Measurements from ENCODE around the gene ACADS.

Gene ACADS

GRCh38 chr12:120757949-120758348, 32.3 kb downstream of the ACADS start:
- no peak for DNase-seq (ENCODE audit: low spot score)

DNA sequence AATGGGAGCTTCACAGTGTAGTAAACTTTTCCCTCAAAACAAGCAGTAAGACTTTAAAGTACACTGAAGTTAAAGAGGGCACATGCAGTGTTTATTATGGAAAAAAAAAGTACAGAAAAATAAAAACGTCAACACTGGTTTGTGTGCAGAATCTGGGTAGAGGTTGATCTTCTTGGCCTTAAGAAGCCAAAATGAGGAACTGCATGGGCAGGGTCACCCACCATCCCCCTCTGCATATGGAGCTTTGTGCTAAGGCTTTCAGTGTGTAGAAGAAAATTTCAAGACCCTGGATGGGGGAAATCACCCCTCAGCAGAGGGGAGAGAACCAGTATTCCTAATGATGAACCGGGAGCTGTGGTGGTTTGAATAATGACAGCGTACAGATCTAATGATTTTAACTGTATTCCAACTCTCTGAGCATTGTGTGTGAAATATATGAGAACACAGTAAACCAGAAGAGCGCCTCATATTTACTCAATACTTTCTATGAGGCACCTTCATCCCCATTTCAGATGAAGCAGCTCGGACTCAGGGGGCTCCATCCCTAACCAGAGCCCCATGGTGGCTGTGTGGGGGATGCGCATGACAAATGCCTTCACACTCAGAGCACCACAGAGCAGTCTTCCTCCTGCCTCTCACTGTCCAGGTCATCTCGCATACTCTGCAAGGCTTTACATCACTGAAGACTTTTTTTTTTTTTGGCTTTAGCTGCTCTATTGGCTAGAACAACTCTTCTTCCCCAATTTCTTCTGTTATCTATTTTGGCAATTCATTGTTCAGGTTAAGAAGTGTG, 33.4 kb downstream of the ACADS start:
- DNase-seq (ENCODE audit: low spot score) = no peak

DNA sequence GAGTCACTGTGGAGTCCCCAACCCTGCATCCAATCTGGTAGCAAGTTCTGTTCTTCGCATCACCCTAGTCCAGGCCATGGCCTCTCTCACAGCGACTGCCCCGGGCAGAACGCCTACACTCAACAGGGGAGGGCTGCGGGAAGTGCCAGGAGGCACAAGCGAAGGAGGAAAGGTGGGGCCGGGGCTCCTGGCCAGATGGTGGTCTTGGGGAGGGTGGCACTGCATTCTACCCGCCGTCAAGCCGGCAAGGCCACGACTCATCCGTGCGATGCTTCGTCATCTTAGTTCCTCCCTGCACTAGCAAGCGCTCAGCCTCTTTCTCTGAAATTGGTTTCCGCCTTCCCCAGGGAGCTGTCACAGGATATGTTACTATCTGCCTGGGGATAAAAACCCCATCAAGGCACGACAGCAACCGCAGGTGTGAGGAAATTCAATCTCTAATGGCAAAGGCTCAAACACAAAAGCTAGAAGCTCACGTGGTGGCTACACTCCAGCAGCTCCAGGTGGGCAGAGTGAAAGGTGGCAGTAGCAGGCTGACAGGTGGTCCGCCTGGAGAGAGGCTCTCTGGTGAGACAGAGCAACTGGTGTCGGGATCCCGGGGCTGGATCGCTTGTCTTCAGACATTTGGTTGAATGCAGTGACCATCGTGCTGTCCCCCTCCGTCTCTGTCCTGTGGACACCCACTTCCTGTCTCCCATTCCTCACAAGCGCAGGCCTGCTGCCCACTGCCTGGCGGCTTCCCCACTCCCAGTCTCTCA, 34.1 kb downstream of the ACADS start:
- no peak for DNase-seq (ENCODE audit: low spot score)

DNA sequence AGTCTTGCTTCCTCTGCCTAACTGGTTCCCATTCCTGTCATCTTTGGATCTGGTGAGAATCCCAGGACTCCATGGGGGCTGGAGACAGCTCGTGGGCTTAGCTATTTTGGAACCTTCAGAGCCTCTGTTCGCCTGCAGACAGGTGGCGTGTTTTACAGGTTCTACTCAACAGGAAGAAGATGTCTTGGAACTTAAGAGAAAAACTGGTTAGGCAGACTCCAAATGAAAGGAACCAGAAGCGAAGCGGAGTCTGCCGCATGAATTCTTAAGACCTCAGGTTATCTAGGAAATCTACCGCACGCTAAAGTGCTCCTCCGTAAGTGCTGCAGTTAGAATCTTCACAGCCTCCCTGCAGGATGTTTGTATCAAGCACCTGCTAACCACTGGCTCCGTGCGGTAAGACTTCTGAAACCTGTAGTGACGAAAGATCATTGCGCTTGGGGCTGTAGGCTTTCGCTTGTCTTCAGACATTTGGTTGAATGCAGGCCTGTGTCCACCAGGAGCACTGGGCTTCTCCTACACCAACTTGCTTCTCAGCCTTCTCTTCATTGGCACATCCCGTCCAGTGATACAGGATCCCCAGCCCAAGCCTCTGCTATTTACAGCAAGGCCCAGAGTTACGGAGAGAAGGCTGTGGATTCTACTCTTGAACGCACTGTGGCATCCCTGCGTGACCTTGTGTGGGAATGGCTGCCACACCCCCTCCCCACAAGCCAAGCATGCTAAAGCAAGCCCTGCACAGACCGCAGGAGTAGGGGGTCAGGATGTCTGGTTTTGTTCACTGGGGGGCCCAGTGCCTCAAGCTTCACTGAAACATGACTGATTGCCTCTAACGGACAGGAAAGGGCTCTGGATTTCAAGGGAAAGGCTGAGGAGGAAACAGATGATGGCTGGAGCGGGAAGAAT, 35.0 kb downstream of the ACADS start:
- no peak for DNase-seq (ENCODE audit: low spot score)

DNA sequence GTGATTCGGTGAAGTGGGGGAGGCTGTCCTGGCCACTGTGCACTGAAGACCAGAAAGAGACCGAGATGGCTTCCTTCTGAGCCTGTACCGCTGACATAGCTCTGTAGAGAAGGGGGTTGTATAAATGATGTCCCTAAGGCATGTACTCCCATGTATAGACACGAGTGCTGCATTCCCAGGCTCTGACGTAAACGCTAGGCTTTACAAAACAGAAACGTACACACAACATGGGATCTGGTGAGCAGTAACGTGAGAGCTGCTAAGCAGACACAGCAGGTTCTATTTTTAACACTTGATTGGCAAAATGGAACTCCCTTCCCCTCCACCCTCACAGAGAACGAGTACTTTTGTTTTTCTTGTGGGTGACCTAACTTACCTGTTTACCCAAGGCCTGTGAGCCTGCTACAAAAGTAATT, 35.9 kb downstream of the ACADS start:
- DNase-seq (ENCODE audit: low spot score) = no peak

DNA sequence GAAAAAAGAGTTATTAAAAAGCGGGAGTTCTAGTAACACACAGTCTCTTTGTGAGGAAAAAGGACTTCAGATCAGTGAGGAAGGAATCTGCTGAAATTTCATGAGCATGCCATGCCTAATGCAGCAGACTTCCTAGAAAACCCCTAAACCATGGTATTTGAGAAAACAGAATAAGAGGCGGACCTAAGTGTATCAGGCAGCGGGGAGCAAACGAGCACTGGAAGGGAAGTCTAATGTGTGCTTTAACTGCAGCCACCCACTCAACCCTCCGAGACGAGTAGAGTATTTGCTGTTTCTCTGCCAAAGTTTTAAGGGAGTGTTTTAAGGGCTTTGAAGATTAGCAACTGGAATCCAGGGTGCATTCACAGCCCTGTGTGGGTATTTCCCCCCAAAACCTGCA, 36.5 kb downstream of the ACADS start:
- DNase-seq (ENCODE audit: low spot score) = no peak

DNA sequence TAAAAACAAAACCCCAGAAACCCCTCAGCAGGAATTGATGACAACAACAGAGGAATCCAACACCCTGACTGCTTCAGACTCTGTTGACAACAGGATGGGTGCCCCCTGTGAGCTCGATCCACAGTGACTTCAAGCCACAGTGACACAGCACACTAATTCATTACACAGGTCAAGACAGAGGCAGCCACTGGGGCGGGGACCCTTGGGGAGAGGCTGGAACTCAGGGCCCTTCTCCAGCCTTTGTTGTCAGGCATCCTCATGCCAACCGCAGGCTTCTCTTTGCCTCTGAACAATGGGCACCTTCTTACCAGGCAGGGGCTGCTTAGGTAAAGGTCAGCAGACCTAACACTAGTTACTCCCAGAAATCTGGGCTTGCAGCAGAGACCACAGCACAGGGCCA, 37.6 kb downstream of the ACADS start:
- no peak for DNase-seq (ENCODE audit: low spot score)

GRCh38 chr12:120764816-120765215, 39.2 kb downstream of the ACADS start:
- no peak for DNase-seq (ENCODE audit: low spot score)

- DNase-seq (ENCODE audit: low spot score) = no peak
These were observed 40.9 kb downstream of the ACADS start for GRCh38 chr12:120766566-120766965.

GRCh38 chr12:120767071-120768024, 41.7 kb downstream of the ACADS start:
- no peak for DNase-seq (ENCODE audit: low spot score)

GRCh38 chr12:120771097-120771496, 45.5 kb downstream of the ACADS start:
- no peak for DNase-seq (ENCODE audit: low spot score)

GRCh38 chr12:120774169-120774916, 48.7 kb downstream of the ACADS start:
- DNase-seq (ENCODE audit: low spot score) = no peak

- DNase-seq (ENCODE audit: low spot score) = no peak
These were observed 50.4 kb downstream of the ACADS start for GRCh38 chr12:120775862-120776552.

DNA sequence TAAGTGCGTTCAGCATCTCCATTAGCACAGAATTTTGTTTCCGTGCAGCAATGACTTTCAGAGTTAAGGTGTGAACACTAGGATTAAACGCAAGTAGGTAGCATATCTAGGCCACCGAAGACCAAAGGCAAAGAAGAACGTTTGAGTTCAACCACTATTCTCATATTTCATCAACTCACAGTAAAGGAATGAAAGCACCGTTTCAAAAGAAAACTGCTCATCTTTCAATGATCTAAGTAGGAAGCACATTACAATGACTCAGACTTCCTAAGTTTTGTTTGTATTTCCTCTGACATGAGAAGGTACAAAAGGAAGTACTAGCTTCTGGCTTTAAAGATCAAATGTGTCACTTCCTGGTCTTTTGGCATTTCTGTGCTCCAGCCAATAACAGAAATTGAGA, 57.6 kb downstream of the ACADS start:
- peak; percentile 29 for DNase-seq (ENCODE audit: low spot score)

GRCh38 chr12:120784804-120785203, 59.2 kb downstream of the ACADS start:
- DNase-seq (ENCODE audit: low spot score) = no peak

- no peak for DNase-seq (ENCODE audit: low spot score)
These were observed 62.3 kb downstream of the ACADS start for GRCh38 chr12:120787889-120788288.

Measured in AG08396 (cell line).